H9 (cell line): ENCODE results near the gene HIPK1. TPM values are rescaled to one million over a fixed set of nuclear protein-coding genes. Genes with fewer than 3 reads are reported as not detected.

Experiments used
- DNase-seq: peaks from one replicate; pipeline ENCODE4 v3.0.0-alpha.2; 2017
- H2AFZ ChIP-seq: one replicate; pipeline ENCODE4 v1.6.1; 2013; ENCODE audit warnings: mild to moderate bottlenecking, low read length, control low read depth, moderate library complexity
- H2AK5ac ChIP-seq: 2 replicates; pipeline ENCODE4 v1.6.1; 2013; ENCODE audit warnings: low read length, control low read depth, mixed read lengths; ENCODE audit not compliant: insufficient read length
- H2BK120ac ChIP-seq: one replicate; pipeline ENCODE4 v1.6.1; 2013; ENCODE audit warnings: low read depth, mild to moderate bottlenecking, low read length, control low read depth, inconsistent platforms; ENCODE audit not compliant: poor library complexity, severe bottlenecking
- H2BK12ac ChIP-seq: 2 replicates; pipeline ENCODE4 v1.6.1; 2013; ENCODE audit warnings: low read length, control low read depth, mixed read lengths, low read depth; ENCODE audit not compliant: insufficient read length
- H2BK15ac ChIP-seq: 2 replicates; pipeline ENCODE4 v1.6.1; 2013; ENCODE audit warnings: low read depth, low read length, control low read depth
- H2BK20ac ChIP-seq: one replicate; pipeline ENCODE4 v1.6.1; 2013; ENCODE audit warnings: low read depth, mild to moderate bottlenecking, low read length, control low read depth, inconsistent platforms; ENCODE audit not compliant: poor library complexity, severe bottlenecking
- H2BK5ac ChIP-seq: 2 replicates; pipeline ENCODE4 v1.6.1; 2013; ENCODE audit warnings: low read length, control low read depth, mixed read lengths; ENCODE audit not compliant: insufficient read length
- H3K14ac ChIP-seq: 2 replicates; pipeline ENCODE4 v1.6.1; 2013; ENCODE audit warnings: low read length, control low read depth; ENCODE audit not compliant: insufficient read depth
- H3K18ac ChIP-seq: 2 replicates; pipeline ENCODE4 v1.6.1; 2013; ENCODE audit warnings: low read depth, mild to moderate bottlenecking, mixed read lengths, low read length, control low read depth; ENCODE audit not compliant: insufficient read length
- H3K23ac ChIP-seq: 2 replicates; pipeline ENCODE4 v1.6.1; 2013; ENCODE audit warnings: low read length, control low read depth, mixed read lengths, low read depth; ENCODE audit not compliant: insufficient read length
- H3K23me2 ChIP-seq: 2 replicates; pipeline ENCODE4 v1.6.1; 2013; ENCODE audit warnings: low read depth, mild to moderate bottlenecking, mixed read lengths, low read length, control low read depth; ENCODE audit not compliant: insufficient read length, poor library complexity, severe bottlenecking
- H3K27ac ChIP-seq: 2 replicates; pipeline ENCODE4 v1.5.1; 2013; ENCODE audit warnings: low read length, control low read depth, mixed read lengths, low read depth; ENCODE audit not compliant: insufficient read length
- H3K27me3 ChIP-seq: 2 replicates; pipeline ENCODE4 v1.6.1; 2013; ENCODE audit warnings: low read length, control low read depth, inconsistent platforms; ENCODE audit not compliant: insufficient read depth
- H3K4ac ChIP-seq: 2 replicates; pipeline ENCODE4 v1.6.1; 2013; ENCODE audit warnings: low read depth, mild to moderate bottlenecking, control low read depth, inconsistent platforms, low read length, moderate library complexity
- H3K4me1 ChIP-seq: 2 replicates; pipeline ENCODE4 v1.6.1; 2013; ENCODE audit warnings: low read length, control low read depth, inconsistent platforms; ENCODE audit not compliant: insufficient read depth
- H3K4me2 ChIP-seq: 2 replicates; pipeline ENCODE4 v1.6.1; 2013; ENCODE audit warnings: low read length, control low read depth, mixed read lengths; ENCODE audit not compliant: insufficient read length, insufficient read depth
- H3K56ac ChIP-seq: 2 replicates; pipeline ENCODE4 v1.6.1; 2013; ENCODE audit warnings: low read depth, mild to moderate bottlenecking, mixed read lengths, low read length, control low read depth; ENCODE audit not compliant: insufficient read length
- H3K79me1 ChIP-seq: 2 replicates; pipeline ENCODE4 v1.6.1; 2013; ENCODE audit warnings: low read depth, mild to moderate bottlenecking, moderate library complexity, low read length, control low read depth, inconsistent platforms; ENCODE audit not compliant: insufficient read depth, poor library complexity, severe bottlenecking
- H3K79me2 ChIP-seq: 2 replicates; pipeline ENCODE4 v1.6.1; 2013; ENCODE audit warnings: low read length, control low read depth, inconsistent platforms; ENCODE audit not compliant: insufficient read depth
- H3K9ac ChIP-seq: 2 replicates; pipeline ENCODE4 v1.6.1; 2013; ENCODE audit warnings: low read length, control low read depth, mixed read lengths; ENCODE audit not compliant: insufficient read length; ENCODE audit errors: extremely low read depth
- H3K9me3 ChIP-seq: one replicate; pipeline ENCODE4 v1.6.1; 2013; ENCODE audit warnings: low read depth, low read length, inconsistent platforms; ENCODE audit not compliant: control insufficient read depth
- H3T11ph ChIP-seq: one replicate; pipeline ENCODE4 v1.6.1; 2013; ENCODE audit warnings: mild to moderate bottlenecking, low read length, control low read depth, inconsistent platforms
- H4K20me1 ChIP-seq: one replicate; pipeline ENCODE4 v1.6.1; 2013; ENCODE audit not compliant: control insufficient read depth, insufficient read length, insufficient read depth
- H4K5ac ChIP-seq: 2 replicates; pipeline ENCODE4 v1.6.1; 2013; ENCODE audit warnings: low read depth, mild to moderate bottlenecking, mixed read lengths, low read length, control low read depth; ENCODE audit not compliant: insufficient read length
- H4K8ac ChIP-seq: replicated peaks from 2 replicates; pipeline ENCODE4 v1.6.1; 2013; ENCODE audit warnings: low read length, control low read depth, mixed read lengths, low read depth; ENCODE audit not compliant: insufficient read length
- H4K91ac ChIP-seq: 2 replicates; pipeline ENCODE4 v1.6.1; 2013; ENCODE audit warnings: low read depth, mild to moderate bottlenecking, moderate library complexity, mixed read lengths, low read length, control low read depth; ENCODE audit not compliant: insufficient read length
- H3K27ac Mint-ChIP-seq, 3 experiments: 2 replicates in 2 of 3; 3 replicates in 1 of 3; pipeline ENCODE4 v1.8.0; 2020 to 2021; ENCODE audit warnings: mixed read lengths in 3 of 3, mild to moderate bottlenecking in 1 of 3, moderate library complexity in 1 of 3
- H3K27me3 Mint-ChIP-seq: 2 replicates; pipeline ENCODE4 v1.8.0; 2021; ENCODE audit warnings: low read depth, mild to moderate bottlenecking, moderate library complexity, mixed read lengths
- H3K36me3 Mint-ChIP-seq, 3 experiments: 2 replicates in 2 of 3; 3 replicates in 1 of 3; pipeline ENCODE4 v1.8.0; 2020 to 2021; ENCODE audit warnings: low read depth in 3 of 3, mixed read lengths in 3 of 3; ENCODE audit not compliant: insufficient read depth in 1 of 3
- H3K4me1 Mint-ChIP-seq, 2 experiments: 2 replicates each; pipeline ENCODE4 v1.8.0; 2020; ENCODE audit warnings: mixed read lengths in 2 of 2
- H3K4me3 Mint-ChIP-seq, 2 experiments: 2 replicates in 1 of 2; 3 replicates in 1 of 2; pipeline ENCODE4 v1.8.0; 2020 to 2021; ENCODE audit warnings: mild to moderate bottlenecking in 2 of 2, mixed read lengths in 2 of 2, moderate library complexity in 1 of 2
- H3K9me3 Mint-ChIP-seq, 2 experiments: 2 replicates in 1 of 2; 3 replicates in 1 of 2; pipeline ENCODE4 v1.8.0; 2020; ENCODE audit warnings: mild to moderate bottlenecking in 2 of 2, mixed read lengths in 2 of 2, moderate library complexity in 1 of 2
- CTCF ChIP-seq: fragments of 200-600 bp; sonication (generic); conservative IDR thresholded peaks from 3 replicates; pipeline ENCODE4 v1.8.0; 2021; ENCODE audit warnings: antibody characterized with exemption, mild to moderate bottlenecking
- WGBS: extraction: QIAGEN DNeasy Blood & Tissue Kit; methylation state at CpG from one replicate; pipeline ENCODE4 v1.1.7; 2013; ENCODE audit warnings: missing lambda C conversion rate, low lambda C conversion rate, mixed read lengths; ENCODE audit not compliant: insufficient read length; ENCODE audit errors: extremely low coverage; 5-methylcytosine and 5-hydroxymethylcytosine counted together
- total RNA-seq: library from RNA; stranded (reverse); gene quantifications from 2 replicates; pipeline ENCODE4 v1.2.1, GENCODE V29; 2021

The HIPK1 gene
- total RNA-seq, 1 experiment from 2014 or later: 65.7 TPM

GRCh38 chr1:113941245-113941559 is 12.1 kb downstream of the HIPK1 start:
- Histone ChIP-seq H3K4ac (no peak overlapping the region), H3K18ac (no peak overlapping the region), H4K20me1 (no peaks in the 10 kb centered on the region), H2AK5ac (no peak overlapping the region), H3K79me1 (no peaks in the 10 kb centered on the region), H2BK120ac (no peak overlapping the region), H3T11ph (no peak overlapping the region), H4K91ac (no peak overlapping the region), H3K4me2 (no peak overlapping the region), H3K27me3 (no peaks in the 10 kb centered on the region), H3K56ac (no peak overlapping the region), H4K8ac (no peak overlapping the region), H3K9ac (no peak overlapping the region), H3K79me2 (peaks cover 9% of the 10 kb centered on the region; the same call in 1 of the 2 replicates), H4K5ac (no peak overlapping the region), H2BK20ac (no peak overlapping the region), H3K27ac (no peak overlapping the region), H2AFZ (no peak overlapping the region), H3K9me3 (no peaks in the 10 kb centered on the region), H3K23me2 (no peaks in the 10 kb centered on the region), H3K14ac (no peak overlapping the region), H3K4me1 (no peaks in the 10 kb centered on the region), H2BK15ac (no peak overlapping the region), H2BK12ac (no peak overlapping the region), H2BK5ac (no peak overlapping the region), H3K23ac (no peak overlapping the region)
- Mint-ChIP-seq H3K36me3 (peaks cover 16 to 34% (median 21%) of the 10 kb centered on the region in 3 experiments; a peak in 6 of 7 replicates), H3K9me3 (no peaks in the 10 kb centered on the region), H3K27ac (no peak overlapping the region), H3K27me3 (no peaks in the 10 kb centered on the region), H3K4me1 (peaks cover 14 to 18% of the 10 kb centered on the region in 2 experiments), H3K4me3 (no peak overlapping the region)
- DNase-seq: no peak
- WGBS: no CpG with 5 or more reads among the region's 7 CpGs
- no peak for TF ChIP-seq CTCF
